HUES48 (cell line): Measurements from ENCODE around the gene SDK1.

ENCODE experiments used
- H3K27ac ChIP-seq: one replicate; pipeline ENCODE4 v1.7.0; 2013; ENCODE audit warnings: low read depth, low read length, inconsistent platforms
- H3K27me3 ChIP-seq: 2 replicates; pipeline ENCODE4 v1.6.1; 2013; ENCODE audit warnings: mild to moderate bottlenecking, low read length; ENCODE audit not compliant: control insufficient read depth, insufficient read depth
- H3K36me3 ChIP-seq: 2 replicates; pipeline ENCODE4 v1.6.1; 2013; ENCODE audit warnings: low read length; ENCODE audit not compliant: control insufficient read depth, insufficient read depth
- H3K4me1 ChIP-seq: 2 replicates; pipeline ENCODE4 v1.6.1; 2013; ENCODE audit warnings: mild to moderate bottlenecking, low read length; ENCODE audit not compliant: control insufficient read depth, insufficient read depth
- H3K4me3 ChIP-seq: 2 replicates; pipeline ENCODE4 v1.5.1; 2013; ENCODE audit warnings: mild to moderate bottlenecking, low read depth, low read length
- H3K9ac ChIP-seq: 2 replicates; pipeline ENCODE4 v1.6.1; 2013; ENCODE audit warnings: mild to moderate bottlenecking, low read depth, low read length, moderate library complexity
- H3K9me3 ChIP-seq: 2 replicates; pipeline ENCODE4 v1.6.1; 2013; ENCODE audit warnings: low read length; ENCODE audit not compliant: control insufficient read depth, insufficient read depth

The SDK1 gene

DNA sequence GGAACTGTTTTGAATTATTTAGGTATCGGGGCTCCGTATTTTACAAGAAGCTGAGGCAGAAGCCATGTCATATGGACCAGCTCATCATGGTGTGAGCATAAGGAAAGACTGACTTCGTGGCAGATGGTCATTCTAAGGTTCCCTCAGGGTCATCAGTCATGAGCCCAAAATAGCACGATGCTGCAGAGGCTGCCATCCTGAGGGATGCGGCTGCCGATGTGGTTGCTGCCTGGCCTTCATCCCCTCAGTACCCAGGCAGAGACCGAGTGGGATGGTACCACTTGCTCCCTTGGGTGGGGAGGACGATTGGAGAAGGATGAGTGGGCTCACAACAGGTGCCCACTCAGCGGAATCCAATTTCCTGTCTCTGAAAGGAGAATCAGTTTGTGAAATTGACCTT is 490.3 kb downstream of the SDK1 start:
- H3K27me3 ChIP-seq: no peaks in the 10 kb centered on the region
- H3K4me1 ChIP-seq: no peaks in the 10 kb centered on the region
- H3K36me3 ChIP-seq: no peaks in the 10 kb centered on the region
- H3K9me3 ChIP-seq: no peaks in the 10 kb centered on the region
- H3K9ac ChIP-seq: no peak overlapping the region
- no peak overlapping the region for H3K27ac ChIP-seq
- no peak overlapping the region for H3K4me3 ChIP-seq

DNA sequence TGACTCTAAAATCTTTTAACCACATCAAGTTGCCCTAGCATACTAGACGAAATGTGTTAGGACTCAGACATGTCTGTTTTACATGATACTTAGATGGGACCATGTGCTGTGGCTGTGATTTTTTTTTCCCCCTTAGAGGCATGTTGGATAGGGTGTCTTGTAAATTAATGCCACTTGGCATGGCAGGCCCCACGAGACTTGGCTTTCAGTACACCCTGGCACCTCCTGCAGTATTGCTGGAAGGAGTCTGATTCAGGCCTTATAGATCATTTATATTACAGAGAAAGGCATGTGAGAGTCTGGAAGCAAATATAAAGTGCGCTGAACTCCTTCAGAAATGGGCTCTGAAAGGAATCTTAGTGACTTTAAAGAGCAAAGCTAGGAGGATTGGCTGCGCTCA is 494.1 kb downstream of the SDK1 start:
- no peaks in the 10 kb centered on the region for H3K27me3 ChIP-seq
- no peaks in the 10 kb centered on the region for H3K36me3 ChIP-seq
- H3K9ac ChIP-seq: no peak overlapping the region
- H3K9me3 ChIP-seq: no peaks in the 10 kb centered on the region
- no peaks in the 10 kb centered on the region for H3K4me1 ChIP-seq
- H3K27ac ChIP-seq: no peak overlapping the region
- no peak overlapping the region for H3K4me3 ChIP-seq

DNA sequence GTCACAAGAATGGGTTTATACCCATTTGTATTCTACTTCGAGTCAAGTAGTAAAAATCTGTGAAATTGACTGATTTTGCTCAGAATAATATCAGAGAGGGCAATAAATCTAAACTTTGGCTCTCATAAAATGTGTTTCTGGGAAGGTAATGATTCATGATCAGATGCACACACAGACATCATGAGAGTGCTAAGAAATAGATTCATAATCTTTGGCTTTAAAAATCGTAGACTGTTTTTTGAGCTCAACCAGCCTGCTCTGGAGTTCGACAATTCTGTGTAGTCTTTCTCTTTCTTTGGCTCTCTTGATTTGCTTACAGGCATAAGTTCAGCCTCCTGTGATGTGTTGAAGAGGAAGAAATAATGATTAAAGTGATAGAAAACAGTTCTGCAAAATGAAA is 494.7 kb downstream of the SDK1 start:
- no peaks in the 10 kb centered on the region for H3K4me1 ChIP-seq
- no peak overlapping the region for H3K4me3 ChIP-seq
- H3K27ac ChIP-seq: no peak overlapping the region
- H3K9ac ChIP-seq: no peak overlapping the region
- H3K27me3 ChIP-seq: no peaks in the 10 kb centered on the region
- H3K9me3 ChIP-seq: no peaks in the 10 kb centered on the region
- no peaks in the 10 kb centered on the region for H3K36me3 ChIP-seq

DNA sequence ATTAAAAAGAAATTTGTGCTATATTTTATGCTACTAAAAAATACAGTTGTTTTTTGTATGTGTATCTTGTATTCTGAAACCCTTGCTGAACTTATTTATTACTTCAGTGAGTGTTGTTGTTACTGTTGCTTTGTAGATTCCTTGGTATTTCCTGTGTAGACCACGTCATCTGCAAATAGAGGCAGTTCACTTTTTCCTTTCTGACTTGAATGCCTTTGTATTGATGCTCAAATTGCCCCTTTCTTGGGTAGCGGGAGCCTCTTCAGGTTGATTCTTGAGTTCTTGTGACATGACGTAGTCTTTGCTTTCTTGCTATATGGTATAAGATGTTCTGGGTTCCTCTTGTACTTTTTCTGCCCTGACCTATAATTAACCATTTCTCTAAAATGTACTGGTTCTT is 504.1 kb downstream of the SDK1 start:
- H3K9ac ChIP-seq: no peak overlapping the region
- peaks cover 3% of the 10 kb centered on the region for H3K4me1 ChIP-seq
- no peak overlapping the region for H3K4me3 ChIP-seq
- no peaks in the 10 kb centered on the region for H3K36me3 ChIP-seq
- H3K9me3 ChIP-seq: no peaks in the 10 kb centered on the region
- H3K27ac ChIP-seq: no peak overlapping the region
- H3K27me3 ChIP-seq: no peaks in the 10 kb centered on the region

DNA sequence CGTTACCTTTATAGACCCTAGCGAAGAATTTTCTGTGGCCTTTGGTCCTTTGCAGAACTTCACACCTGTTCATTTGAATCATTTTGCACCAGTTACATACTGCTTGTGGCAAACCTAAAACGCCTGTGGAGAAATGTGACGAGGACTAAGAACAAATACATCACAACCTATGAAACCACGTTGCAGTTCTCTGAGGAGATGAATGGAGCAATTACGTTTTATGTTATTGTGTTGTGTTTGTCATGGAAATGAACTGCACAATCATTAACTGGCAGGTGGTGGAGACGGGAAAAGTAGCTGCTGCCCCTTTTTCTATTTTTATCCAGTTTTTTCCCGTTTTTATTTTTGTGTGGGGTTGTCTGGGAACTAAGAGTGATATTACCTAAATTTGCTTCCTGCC is 505.5 kb downstream of the SDK1 start:
- Histone ChIP-seq H3K9me3 (no peaks in the 10 kb centered on the region), H3K27ac (no peak overlapping the region), H3K36me3 (no peaks in the 10 kb centered on the region), H3K27me3 (no peaks in the 10 kb centered on the region), H3K9ac (no peak overlapping the region), H3K4me3 (no peak overlapping the region), H3K4me1 (peaks cover 8% of the 10 kb centered on the region)

DNA sequence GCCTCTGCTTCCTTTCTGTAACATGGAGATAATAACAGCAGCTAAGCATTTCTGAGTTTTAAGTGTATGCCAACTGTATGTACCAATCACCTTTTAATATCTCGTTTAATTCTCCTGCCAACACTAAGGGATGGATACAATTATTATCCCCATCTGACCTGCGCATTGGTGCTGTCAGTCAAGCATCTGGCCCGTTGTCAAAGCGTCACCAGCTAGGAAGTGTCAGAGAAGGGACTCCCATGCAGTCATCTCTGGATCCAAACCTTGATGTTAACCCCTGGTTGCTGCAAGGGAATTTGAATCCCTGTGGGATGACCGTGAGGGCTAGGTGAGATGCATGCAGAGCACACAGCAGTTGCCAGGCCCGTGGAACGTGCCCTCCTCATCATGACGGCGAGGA is 506.8 kb downstream of the SDK1 start:
- peaks cover 8% of the 10 kb centered on the region for H3K4me1 ChIP-seq
- no peak overlapping the region for H3K4me3 ChIP-seq
- H3K36me3 ChIP-seq: no peaks in the 10 kb centered on the region
- H3K9ac ChIP-seq: no peak overlapping the region
- H3K9me3 ChIP-seq: no peaks in the 10 kb centered on the region
- no peak overlapping the region for H3K27ac ChIP-seq
- no peaks in the 10 kb centered on the region for H3K27me3 ChIP-seq

DNA sequence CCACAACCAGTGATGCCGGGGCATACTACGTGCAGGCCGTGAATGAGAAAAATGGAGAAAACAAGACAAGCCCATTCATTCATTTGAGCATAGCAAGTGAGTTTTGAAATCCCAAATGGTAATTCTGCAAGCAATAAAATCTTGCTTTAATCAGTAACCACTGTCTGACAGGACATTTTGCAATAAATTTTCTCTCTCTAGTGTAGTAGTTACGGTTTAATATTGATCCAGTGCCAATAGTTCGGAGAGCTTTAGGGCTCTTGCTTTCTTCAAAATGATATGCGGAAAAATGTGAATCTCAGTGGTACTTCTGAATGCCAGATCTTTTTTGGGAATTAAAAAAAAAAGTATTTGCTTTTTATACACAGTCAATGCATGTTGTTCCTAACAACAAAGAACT is 520.4 kb downstream of the SDK1 start:
- Histone ChIP-seq H3K4me3 (no peak overlapping the region), H3K4me1 (peaks cover 17% of the 10 kb centered on the region), H3K9ac (no peak overlapping the region), H3K9me3 (no peaks in the 10 kb centered on the region), H3K27me3 (no peaks in the 10 kb centered on the region), H3K27ac (no peak overlapping the region), H3K36me3 (no peaks in the 10 kb centered on the region)

DNA sequence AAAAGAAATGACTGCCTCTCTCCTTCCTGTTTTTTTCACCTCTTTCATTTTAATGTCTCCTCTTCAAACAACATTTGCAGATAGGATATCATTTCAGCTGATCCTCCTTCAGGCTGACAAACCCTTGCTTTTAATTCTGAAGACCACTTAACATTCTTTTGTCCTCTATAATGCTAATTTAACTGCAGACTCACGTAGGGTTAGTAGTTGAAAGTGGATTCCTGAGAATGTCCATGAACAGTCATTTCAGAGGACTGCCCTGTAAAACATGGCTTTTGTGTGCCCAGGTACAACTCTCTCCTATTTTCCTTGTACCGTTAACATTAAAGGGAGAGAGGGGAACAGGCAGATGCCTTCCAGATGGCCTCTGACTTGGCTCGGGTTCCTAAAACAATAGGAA is 524.4 kb downstream of the SDK1 start:
- H3K9ac ChIP-seq: no peak overlapping the region
- peaks cover 17% of the 10 kb centered on the region for H3K4me1 ChIP-seq
- H3K9me3 ChIP-seq: no peaks in the 10 kb centered on the region
- no peak overlapping the region for H3K27ac ChIP-seq
- H3K4me3 ChIP-seq: no peak overlapping the region
- no peaks in the 10 kb centered on the region for H3K36me3 ChIP-seq
- no peaks in the 10 kb centered on the region for H3K27me3 ChIP-seq

DNA sequence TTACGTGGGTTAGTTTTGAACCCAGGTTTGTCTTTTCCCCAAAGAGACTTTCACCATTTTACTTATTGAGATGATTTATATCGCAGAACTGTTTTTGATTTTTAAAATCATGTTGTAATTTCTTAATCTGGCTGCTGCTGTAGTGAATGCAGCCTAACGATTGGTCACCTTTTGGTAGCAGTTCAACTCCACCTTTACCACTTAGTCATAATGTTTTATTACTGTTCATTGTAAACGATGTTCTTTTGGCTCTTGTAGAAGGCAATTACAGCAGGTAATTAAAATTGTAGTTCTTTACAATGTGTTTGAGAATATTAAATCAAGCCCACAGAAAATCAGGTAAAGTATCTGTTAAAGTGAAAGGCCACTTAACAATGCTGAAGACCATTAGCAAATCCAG is 531.1 kb downstream of the SDK1 start:
- Histone ChIP-seq H3K4me3 (no peak overlapping the region), H3K27me3 (no peaks in the 10 kb centered on the region), H3K27ac (no peak overlapping the region), H3K4me1 (no peaks in the 10 kb centered on the region), H3K9ac (no peak overlapping the region), H3K36me3 (no peaks in the 10 kb centered on the region), H3K9me3 (no peaks in the 10 kb centered on the region)

DNA sequence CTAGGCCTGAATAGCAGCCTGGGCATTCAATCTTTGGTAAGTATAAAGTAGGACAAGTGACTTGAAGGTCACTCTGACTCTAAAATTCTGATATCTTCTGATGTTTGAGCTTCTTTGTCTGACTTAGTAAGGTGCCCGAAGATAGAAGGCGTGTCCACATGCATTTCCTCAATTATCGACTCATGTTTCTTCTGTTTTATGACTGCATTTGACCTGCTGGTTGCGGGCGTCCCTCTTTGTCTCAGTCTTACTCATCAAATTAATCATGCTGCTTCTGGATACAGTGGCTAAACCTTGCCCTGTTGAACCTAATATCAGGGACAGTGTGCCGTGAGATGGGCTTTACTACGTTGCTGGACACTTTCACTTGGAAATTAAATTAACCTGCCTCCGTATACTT is 534.1 kb downstream of the SDK1 start:
- no peaks in the 10 kb centered on the region for H3K36me3 ChIP-seq
- H3K4me1 ChIP-seq: no peaks in the 10 kb centered on the region
- H3K27ac ChIP-seq: no peak overlapping the region
- H3K9me3 ChIP-seq: no peaks in the 10 kb centered on the region
- no peaks in the 10 kb centered on the region for H3K27me3 ChIP-seq
- H3K9ac ChIP-seq: no peak overlapping the region
- H3K4me3 ChIP-seq: no peak overlapping the region

DNA sequence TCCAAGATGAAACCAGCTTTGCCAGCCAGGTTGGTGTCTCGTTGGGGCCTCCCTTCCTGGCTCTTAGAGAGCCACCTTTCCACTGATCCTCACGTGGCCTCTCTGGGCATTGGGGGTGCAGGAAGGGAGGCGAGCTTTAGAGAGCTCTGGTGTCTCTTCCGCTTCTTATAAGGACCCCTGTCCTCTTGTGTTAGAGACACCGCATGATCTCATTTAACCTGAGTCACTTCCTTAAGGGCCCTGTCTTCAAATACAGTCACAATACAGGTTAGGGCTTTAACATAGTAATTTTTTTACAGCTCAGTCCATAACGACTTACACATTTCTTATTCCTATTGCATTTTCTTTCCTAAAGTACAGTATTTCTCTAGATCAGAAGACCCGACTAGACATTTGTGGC is 535.8 kb downstream of the SDK1 start:
- no peaks in the 10 kb centered on the region for H3K27me3 ChIP-seq
- H3K4me3 ChIP-seq: no peak overlapping the region
- no peaks in the 10 kb centered on the region for H3K36me3 ChIP-seq
- no peak overlapping the region for H3K9ac ChIP-seq
- no peaks in the 10 kb centered on the region for H3K4me1 ChIP-seq
- H3K27ac ChIP-seq: no peak overlapping the region
- no peaks in the 10 kb centered on the region for H3K9me3 ChIP-seq

DNA sequence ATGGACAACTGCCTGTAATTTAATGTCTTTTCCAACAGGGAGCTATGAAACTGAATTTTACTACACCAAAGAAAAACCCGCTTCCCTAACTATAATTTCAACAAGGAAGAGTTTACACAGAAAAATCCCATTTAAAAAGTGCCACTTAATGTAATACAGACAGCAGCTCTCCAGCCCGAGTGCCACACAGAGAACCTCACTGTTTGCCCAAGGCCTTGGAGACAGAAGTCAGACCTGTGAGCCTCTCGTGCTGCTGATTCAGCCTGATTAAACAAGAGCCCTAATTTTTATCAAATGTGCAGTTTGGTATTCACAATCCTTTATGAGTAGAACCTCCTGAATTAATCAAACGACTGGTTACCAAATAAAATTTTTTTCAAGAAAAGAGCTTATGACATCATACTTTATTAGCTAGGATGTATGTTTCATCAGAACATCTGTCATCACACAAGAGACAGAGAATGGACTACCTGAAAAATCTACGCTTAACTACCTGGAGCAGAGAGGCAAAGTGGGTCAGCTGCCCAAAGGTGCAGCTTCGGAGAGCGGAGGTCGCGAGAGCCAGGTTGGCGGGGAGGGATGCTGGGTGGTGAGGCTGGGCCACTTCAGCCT is 543.6 kb downstream of the SDK1 start:
- Histone ChIP-seq H3K27ac (no peak overlapping the region), H3K27me3 (no peaks in the 10 kb centered on the region), H3K4me1 (no peaks in the 10 kb centered on the region), H3K36me3 (no peaks in the 10 kb centered on the region), H3K9me3 (no peaks in the 10 kb centered on the region), H3K9ac (no peak overlapping the region), H3K4me3 (no peak overlapping the region)
